Activated naive CD4-positive, alpha-beta T cell treated with anti-CD3 and anti-CD28 coated beads, Interleukin-2, amount 50 U/mL, for 72 hours (primary cell): ENCODE data around the gene TM9SF4. TPM values are rescaled to one million over a fixed set of nuclear protein-coding genes. Genes with fewer than 3 reads are reported as not detected.

Experiments
- ATAC-seq, 2 donors: fragments of 150-1000 bp; cut with Tn5 transposase; 2 replicates each; pipeline ENCODE4 v1.10.0; 2021; ENCODE audit warnings: mild to moderate bottlenecking in 2 of 2, moderate library complexity in 2 of 2
- DNase-seq, 2 donors: peaks; one replicate each; pipeline ENCODE4 v3.0.0; 2021 to 2022; ENCODE audit warnings: low spot score in 2 of 2
- H3K27ac Mint-ChIP-seq, 2 donors: one replicate each; pipeline ENCODE4 v1.8.0; 2022; ENCODE audit warnings: mild to moderate bottlenecking in 2 of 2, mixed read lengths in 2 of 2
- H3K36me3 Mint-ChIP-seq, 2 donors: one replicate each; pipeline ENCODE4 v1.8.0; 2022; ENCODE audit warnings: mixed read lengths in 2 of 2
- H3K9me3 Mint-ChIP-seq, 2 donors: one replicate each; pipeline ENCODE4 v1.8.0; 2022; ENCODE audit warnings: mixed read lengths in 2 of 2
- total RNA-seq, 2 donors: library from RNA; stranded (reverse); gene quantifications; one replicate each; pipeline ENCODE4 v1.2.3, GENCODE V29; 2022

The TM9SF4 gene
- total RNA-seq, 2 donors from 2014 or later, result 41.0 to 45.4 TPM

DNA sequence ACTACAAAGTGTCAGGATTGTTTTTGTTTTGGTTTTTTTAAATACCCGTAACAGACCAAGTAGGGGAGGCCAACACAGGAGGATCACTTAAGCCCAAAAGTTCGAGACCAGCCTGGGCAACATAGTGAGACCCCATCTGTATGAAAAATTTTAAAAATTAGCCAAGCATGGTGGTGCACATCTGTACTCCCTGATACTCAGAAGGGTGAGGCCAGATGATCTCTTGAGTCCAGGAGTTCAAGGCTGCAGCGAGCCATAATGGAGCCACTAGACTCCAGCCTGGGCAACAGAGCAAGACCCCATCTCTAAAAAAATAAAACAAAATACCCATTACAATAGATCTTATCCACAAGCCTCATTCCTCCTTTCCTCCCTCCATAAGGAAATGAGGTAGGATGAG is 28.7 kb upstream of the TM9SF4 start:
- Mint-ChIP-seq H3K36me3 (no peaks in the 10 kb centered on the region), H3K9me3 (no peaks in the 10 kb centered on the region), H3K27ac (no peak overlapping the region)
- DNase-seq, result no peak
- no peak for ATAC-seq

DNA sequence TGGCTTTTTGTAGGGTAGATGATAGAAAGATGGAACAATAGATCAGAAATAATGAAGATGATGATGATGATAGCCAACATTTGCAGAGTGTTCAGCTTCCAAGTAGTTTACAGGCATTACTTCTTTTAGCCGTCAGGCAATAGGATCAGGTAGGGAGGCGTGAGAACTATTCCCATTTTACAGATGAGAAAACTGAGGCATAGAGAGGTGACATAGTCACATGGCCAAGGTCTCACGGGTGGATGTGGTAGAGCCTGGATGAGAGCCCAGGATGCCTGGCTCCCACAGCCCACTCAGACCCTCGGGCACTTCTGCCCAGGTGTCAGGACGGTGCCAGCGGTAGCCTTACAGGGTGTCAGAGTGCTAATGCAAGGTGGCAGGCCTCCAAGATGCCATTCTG is 26.0 kb upstream of the TM9SF4 start:
- ATAC-seq (no peak), DNase-seq (no peak)
- H3K9me3 Mint-ChIP-seq, result no peaks in the 10 kb centered on the region
- H3K27ac Mint-ChIP-seq, result no peak overlapping the region
- H3K36me3 Mint-ChIP-seq, result no peaks in the 10 kb centered on the region

DNA sequence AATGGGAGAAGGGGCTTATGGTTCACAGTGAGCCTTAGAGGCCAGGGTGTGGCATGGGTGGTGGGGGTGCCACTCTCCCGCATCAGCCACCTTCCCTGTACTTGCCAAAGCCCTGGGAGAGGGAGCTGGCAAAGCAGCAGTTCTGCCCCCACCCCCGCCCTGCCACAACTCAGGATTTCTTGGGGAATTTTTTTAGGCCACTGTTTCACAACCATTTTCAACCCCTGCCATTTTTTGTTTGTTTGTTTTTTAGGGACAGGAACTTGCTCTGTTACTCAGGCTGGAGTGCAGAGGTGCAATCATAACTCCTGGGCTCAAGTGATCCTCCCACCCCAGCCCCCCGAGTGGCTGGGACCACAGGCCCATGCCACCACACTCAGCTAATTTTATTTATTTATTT is 22.4 kb upstream of the TM9SF4 start:
- DNase-seq, result no peak
- Mint-ChIP-seq H3K9me3 (no peaks in the 10 kb centered on the region), H3K27ac (no peak overlapping the region), H3K36me3 (no peaks in the 10 kb centered on the region)
- no peak for ATAC-seq

DNA sequence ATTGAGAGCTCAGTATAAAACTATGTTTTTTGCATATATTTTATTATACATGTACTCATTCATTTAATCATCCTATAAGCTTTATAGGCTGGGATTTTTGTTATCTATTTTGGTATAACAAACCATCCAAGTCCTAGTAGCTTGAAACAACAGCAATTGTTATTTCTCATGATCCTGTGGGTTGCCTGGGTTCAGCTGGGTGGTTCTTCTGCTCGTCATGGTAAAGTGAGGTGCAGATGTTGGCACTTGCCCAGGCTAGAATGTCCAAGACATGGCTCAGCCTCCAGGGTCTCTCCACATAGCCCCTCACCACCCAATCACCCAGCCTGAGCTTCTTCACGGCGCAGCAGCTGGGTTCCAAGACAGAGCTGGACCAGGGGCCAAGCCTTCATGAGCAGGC is 20.8 kb upstream of the TM9SF4 start:
- Mint-ChIP-seq H3K36me3 (no peaks in the 10 kb centered on the region), H3K27ac (no peak overlapping the region), H3K9me3 (no peaks in the 10 kb centered on the region)
- DNase-seq (no peak), ATAC-seq (no peak)

GRCh38 chr20:32089637-32090362 is 19.7 kb upstream of the TM9SF4 start:
- no peak for ATAC-seq
- no peak for DNase-seq
- Mint-ChIP-seq H3K36me3 (no peaks in the 10 kb centered on the region), H3K9me3 (no peaks in the 10 kb centered on the region), H3K27ac (peak overlapping the region; percentile 25 to 81)

GRCh38 chr20:32091888-32092346 is 17.6 kb upstream of the TM9SF4 start:
- Mint-ChIP-seq H3K9me3 (no peaks in the 10 kb centered on the region), H3K36me3 (no peaks in the 10 kb centered on the region), H3K27ac (no peak overlapping the region)
- ATAC-seq (peak; percentile 82 to 85), DNase-seq (peak; percentile 69 to 84)

DNA sequence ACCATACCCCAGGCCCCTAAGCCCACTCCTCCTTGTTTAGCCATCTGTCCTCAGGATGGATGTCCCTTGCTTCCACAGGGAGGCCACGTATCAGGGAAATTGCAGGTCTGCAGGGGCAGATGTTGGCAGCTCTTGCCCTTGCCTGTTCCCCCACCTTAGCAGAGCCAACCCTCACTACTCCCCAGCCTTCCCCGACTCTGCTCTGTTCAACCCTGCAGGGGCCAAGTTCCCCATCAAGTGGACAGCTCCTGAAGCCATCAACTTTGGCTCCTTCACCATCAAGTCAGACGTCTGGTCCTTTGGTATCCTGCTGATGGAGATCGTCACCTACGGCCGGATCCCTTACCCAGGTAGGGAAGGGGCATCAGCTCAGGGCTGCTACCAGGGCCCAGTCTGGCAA is 10.7 kb upstream of the TM9SF4 start:
- H3K36me3 Mint-ChIP-seq, result no peaks in the 10 kb centered on the region
- ATAC-seq, result no peak
- DNase-seq, result no peak
- H3K9me3 Mint-ChIP-seq, result no peaks in the 10 kb centered on the region
- peak overlapping the region in 1 of 2 donors; percentile 69 for H3K27ac Mint-ChIP-seq

DNA sequence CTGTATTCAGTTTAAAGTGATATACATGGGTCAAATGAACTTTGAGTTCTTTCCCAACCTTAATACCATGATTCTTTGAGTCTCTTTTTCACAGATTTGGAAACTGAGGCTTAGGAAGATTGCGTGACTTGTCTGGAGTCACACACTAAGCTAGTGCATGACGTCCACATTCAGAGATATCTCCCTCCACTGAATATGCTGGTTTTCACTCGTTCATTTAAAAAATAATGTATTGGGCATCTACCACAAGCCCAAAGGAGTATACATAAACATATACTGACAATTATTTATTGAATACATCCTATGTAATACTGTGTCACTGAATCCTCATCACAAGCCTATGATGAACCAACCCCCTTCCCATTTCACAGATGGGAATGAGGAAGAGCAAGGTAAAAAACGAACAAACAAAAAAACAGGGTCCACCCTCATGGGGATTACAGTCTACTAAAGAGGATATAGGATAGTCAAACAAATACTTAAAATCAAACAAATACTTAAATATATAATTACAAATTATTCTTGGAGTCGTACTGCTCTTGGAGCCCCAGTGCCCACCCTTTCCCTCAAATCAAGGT is 611 bp upstream of the TM9SF4 start:
- H3K36me3 Mint-ChIP-seq, result peaks cover 15 to 18% of the 10 kb centered on the region in 2 donors
- H3K9me3 Mint-ChIP-seq, result no peaks in the 10 kb centered on the region
- DNase-seq, result no peak
- ATAC-seq, result no peak
- peak overlapping the region in 1 of 2 donors; percentile 99 for H3K27ac Mint-ChIP-seq

DNA sequence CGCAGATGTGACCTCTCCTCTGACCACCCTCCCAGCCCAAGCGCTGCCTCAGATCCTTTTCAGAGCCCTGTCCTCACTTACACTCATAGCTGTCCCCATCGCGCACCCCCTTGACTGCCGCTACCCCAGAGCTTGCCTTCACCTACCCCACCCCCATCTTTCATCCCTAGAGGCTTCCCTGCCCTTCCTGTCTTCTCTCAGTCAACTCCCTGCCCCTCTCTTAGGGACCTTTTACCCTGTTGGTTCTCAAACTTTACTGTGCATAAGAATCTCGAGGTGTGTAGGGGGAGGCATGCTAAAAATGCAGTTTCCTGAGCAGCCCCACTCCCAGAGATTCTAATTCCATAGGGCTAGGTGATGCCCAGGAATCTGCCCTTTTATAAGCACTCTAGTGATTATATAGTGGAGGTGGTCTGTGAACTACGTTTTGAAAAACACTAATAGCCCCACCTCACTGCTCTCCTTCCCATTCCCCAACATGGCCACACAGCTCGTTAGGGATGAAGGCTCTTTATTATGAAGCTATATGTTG is 725 bp downstream of the TM9SF4 start:
- Mint-ChIP-seq H3K9me3 (no peaks in the 10 kb centered on the region), H3K27ac (peak overlapping the region; percentile 99 to 100), H3K36me3 (peaks cover 15 to 25% of the 10 kb centered on the region in 2 donors)
- DNase-seq, result no peak
- no peak for ATAC-seq

- ATAC-seq, result no peak
- Mint-ChIP-seq H3K27ac (peak overlapping the region; percentile 99 to 100), H3K9me3 (no peaks in the 10 kb centered on the region), H3K36me3 (peaks cover 15 to 27% of the 10 kb centered on the region in 2 donors)
- no peak for DNase-seq
Measured at GRCh38 chr20:32110727-32111126, 1.2 kb downstream of the TM9SF4 start.

DNA sequence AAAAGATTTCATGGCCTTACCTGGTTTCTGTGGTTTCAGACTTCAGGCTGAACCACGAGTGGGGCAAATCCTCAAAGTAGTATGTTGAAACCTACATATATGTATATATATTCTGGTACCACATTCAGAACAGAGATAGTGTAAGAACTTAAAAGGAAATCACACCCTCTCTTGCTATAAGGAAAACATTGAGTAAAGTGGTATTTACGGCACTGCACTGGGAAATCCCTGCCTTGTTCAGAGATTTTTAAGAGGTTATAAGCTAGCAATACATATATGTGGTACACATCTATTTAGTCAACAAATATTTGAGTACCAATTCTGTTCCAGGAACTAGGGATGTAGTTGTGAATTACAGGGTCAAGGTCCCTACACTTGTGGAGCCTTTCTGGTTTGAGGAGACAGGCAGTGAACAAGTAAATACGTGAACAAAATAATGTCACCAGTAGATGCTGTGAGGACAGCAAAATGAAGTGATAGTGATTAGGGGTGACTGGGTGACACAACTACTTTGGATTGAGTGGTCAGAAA is 1.7 kb downstream of the TM9SF4 start:
- DNase-seq (no peak), ATAC-seq (no peak)
- H3K27ac Mint-ChIP-seq, result peak overlapping the region in 1 of 2 donors; percentile 99
- H3K36me3 Mint-ChIP-seq, result peaks cover 15 to 28% of the 10 kb centered on the region in 2 donors
- no peaks in the 10 kb centered on the region for H3K9me3 Mint-ChIP-seq

DNA sequence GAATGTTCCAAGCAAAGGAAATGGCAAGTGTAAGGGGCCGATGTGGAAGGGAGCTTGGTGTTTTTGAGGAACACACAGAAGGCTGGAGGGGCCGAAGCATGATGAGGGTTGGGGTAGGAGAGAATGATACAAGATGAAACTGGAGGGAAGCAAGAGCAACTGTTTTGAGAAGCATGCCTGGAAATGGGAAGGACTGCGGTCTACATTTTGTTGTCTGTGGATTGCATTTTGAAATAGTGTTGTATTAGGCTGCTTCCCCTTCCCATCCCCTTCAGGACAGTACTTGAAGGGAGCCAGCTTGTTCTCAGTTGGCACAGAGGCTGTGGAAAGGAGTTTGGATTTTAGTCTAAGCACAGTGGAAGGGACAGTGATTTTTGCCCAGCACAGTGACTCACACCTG is 2.2 kb downstream of the TM9SF4 start:
- Mint-ChIP-seq H3K9me3 (no peaks in the 10 kb centered on the region), H3K36me3 (peaks cover 15 to 33% of the 10 kb centered on the region in 2 donors), H3K27ac (no peak overlapping the region)
- DNase-seq, result no peak
- no peak for ATAC-seq

DNA sequence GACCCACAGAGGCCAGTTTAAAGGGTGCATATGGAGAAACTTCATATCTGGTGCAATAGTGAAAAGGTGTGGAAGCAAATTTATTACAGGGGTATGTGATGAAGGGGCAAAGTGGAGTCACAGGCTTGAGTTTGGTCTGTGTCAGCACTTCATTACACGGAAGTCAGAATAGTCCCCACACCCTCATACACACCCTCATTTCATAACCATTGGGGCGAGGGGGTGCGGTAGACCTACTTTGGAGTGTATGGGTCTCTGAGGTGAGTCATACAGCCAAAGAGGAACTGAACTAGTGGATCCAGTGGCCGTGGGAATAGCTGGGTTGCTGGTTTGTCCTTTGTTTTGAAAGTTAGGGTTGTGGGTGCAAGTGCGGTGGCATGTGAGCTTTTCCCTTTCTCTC is 3.3 kb downstream of the TM9SF4 start:
- Mint-ChIP-seq H3K36me3 (peaks cover 15 to 34% of the 10 kb centered on the region in 2 donors), H3K27ac (peak overlapping the region in 1 of 2 donors; percentile 5), H3K9me3 (no peaks in the 10 kb centered on the region)
- no peak for ATAC-seq
- DNase-seq, result no peak

- H3K9me3 Mint-ChIP-seq, result no peaks in the 10 kb centered on the region
- H3K36me3 Mint-ChIP-seq, result peaks cover 15 to 34% of the 10 kb centered on the region in 2 donors
- no peak for DNase-seq
- ATAC-seq, result no peak
- peak overlapping the region in 1 of 2 donors; percentile 61 for H3K27ac Mint-ChIP-seq
Measured at GRCh38 chr20:32113591-32114260, 4.2 kb downstream of the TM9SF4 start.

DNA sequence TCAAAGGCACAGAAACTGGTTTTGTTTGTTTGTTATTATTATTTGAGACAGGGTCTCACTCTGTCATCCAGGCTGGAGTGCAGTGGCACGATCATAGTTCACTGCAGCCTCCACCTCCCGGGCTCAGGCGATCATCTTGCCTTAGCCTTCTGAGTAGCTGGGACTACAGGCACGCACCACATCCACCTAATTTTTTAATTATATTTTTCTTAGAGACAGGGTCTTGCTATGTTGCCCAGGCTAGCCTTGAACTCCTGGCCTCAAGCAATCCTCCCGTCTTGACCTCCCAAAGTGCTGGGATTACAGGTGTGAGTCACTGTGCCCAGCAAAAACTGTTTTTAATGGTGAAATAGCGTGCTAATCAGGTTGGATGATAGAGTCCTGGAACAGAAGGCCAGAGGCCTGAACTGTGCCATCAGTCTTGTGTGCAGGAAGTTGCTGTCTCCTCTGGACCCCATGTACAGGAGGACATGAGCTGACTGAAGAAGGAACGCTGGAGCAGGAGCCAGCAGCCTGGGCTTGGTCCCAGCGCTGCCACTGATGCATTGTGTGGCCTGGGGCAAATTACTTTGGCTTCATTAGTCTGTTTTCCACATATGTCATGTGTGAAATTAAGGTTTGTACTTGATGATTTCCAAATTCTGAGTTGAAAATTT is 4.9 kb downstream of the TM9SF4 start:
- Mint-ChIP-seq H3K27ac (no peak overlapping the region), H3K36me3 (peaks cover 15 to 34% of the 10 kb centered on the region in 2 donors), H3K9me3 (no peaks in the 10 kb centered on the region)
- ATAC-seq (no peak), DNase-seq (no peak)

GRCh38 chr20:32115211-32115767 is 5.8 kb downstream of the TM9SF4 start:
- H3K36me3 Mint-ChIP-seq, result peaks cover 8 to 27% of the 10 kb centered on the region in 2 donors
- DNase-seq, result no peak
- no peaks in the 10 kb centered on the region for H3K9me3 Mint-ChIP-seq
- H3K27ac Mint-ChIP-seq, result peak overlapping the region in 1 of 2 donors; percentile 37
- ATAC-seq, result no peak
